GM12874 (cell line): Measurements from ENCODE around the gene RIBC2.

Experiments used
- TF ChIP-seq, protein P1 (sequence below): IDR thresholded peaks from 2 replicates; pipeline ENCODE4 v1.5.1; 2011; ENCODE audit warnings: low read depth, mild to moderate bottlenecking, control low read depth, low read length, moderate library complexity; ENCODE audit not compliant: insufficient read depth

The RIBC2 gene

DNA sequence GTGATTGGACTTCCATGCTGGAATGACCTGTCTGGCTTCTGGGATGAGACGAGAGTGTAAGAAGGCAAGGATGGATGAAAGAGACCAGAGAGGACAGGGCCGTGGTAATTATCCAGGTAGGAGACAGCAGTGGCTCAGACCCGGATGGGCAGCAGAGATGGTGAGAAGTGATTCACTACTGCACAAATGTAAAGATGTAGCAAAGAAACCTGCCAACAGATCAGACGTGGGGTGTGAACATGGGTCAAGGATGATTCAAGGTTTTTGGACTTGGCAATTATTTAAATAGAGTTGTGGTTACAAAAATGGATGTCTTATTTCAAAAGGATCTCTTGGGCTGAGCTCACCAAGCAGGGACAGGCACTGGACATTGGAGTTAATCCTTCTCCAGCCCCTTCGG, 32.7 kb downstream of the RIBC2 start:
- TF ChIP-seq, protein P1, sequence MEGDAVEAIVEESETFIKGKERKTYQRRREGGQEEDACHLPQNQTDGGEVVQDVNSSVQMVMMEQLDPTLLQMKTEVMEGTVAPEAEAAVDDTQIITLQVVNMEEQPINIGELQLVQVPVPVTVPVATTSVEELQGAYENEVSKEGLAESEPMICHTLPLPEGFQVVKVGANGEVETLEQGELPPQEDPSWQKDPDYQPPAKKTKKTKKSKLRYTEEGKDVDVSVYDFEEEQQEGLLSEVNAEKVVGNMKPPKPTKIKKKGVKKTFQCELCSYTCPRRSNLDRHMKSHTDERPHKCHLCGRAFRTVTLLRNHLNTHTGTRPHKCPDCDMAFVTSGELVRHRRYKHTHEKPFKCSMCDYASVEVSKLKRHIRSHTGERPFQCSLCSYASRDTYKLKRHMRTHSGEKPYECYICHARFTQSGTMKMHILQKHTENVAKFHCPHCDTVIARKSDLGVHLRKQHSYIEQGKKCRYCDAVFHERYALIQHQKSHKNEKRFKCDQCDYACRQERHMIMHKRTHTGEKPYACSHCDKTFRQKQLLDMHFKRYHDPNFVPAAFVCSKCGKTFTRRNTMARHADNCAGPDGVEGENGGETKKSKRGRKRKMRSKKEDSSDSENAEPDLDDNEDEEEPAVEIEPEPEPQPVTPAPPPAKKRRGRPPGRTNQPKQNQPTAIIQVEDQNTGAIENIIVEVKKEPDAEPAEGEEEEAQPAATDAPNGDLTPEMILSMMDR: no peak

DNA sequence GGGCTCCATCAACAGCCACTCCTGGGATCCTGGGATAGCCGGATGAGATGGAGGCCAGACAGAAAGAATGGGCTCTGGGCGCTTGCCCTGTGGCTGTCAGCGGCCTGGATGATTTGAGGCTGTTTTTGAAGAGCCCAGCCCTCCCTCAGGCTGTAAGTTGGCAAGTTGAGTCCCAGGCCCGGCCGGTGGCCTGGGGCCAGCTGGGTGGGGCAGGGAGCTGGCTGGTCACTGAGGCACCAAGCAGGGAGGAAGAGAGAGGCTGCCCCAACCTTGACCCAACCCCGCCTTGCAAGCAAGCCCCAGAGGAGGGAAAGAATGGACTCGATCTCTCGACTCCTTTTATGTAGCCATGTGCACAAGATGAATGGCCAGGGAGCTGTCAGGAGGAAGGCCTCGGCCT, 34.9 kb downstream of the RIBC2 start:
- TF ChIP-seq, protein P1: no peak

DNA sequence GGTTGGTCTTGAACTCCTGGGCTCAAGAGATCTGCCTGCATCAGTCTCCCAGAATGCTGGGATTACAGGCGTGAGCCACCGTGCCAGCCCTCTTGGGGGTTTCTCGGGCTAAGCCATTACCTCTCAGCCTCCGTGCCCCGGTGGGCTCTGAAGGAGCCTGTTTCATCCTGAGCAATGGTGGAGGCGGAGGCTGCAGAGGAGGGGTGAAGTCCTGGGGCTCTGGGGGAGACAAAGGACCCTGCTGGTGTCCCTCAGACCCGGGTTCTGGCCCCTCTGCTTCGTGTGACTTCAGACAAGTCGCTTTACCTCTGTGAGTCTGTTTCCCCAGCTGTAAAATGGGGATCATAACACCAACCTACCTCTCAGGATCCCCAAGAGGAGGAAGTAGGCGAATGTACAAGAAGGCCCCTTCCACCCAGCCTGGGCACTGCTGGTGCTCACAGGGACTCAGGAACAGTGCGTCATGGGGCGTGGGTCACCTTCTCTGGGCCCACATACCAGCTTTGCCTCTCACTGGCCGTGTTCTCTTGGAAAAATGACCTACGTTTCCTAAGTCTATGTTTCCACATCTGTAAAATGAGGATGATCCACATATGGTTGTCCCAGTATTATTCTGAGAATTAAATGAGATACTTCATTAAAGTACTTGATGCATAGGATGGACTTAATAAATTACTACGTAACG, 36.8 kb downstream of the RIBC2 start:
- TF ChIP-seq, protein P1: no peak

DNA sequence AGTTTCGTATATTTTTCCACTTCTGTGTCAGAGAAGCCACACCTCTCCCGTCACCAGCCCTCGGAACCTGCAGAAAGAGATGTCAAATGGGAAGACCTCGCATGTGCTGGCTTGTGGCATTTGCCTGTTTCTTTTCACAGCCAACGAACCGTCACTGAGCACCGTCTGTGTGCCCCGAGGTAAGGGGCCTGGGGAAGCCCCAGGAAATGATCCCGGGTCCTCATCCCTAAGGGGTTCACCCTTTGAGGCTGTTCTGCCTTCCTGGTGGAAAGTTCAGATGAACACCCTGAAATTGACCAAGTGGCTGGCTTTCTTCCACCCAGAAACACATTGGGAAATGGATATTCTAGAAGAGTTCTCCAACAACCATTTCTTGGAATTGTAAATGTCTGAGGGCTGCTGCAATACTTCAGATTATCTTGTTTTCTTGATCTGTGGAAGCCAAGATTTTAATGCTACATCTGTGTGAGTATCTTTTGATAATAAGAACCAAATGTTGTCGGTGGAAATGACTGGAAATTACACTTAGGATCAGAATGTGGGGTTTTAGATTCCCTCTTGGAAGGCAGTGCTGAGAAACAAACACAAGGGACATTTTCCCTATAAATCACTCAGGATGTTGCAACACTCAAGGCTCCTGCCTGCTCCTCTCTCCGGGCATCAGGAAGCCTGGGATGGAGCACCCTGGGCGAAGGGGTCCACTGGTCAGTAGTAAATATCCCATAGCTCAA, 37.6 kb downstream of the RIBC2 start:
- TF ChIP-seq, protein P1: no peak

DNA sequence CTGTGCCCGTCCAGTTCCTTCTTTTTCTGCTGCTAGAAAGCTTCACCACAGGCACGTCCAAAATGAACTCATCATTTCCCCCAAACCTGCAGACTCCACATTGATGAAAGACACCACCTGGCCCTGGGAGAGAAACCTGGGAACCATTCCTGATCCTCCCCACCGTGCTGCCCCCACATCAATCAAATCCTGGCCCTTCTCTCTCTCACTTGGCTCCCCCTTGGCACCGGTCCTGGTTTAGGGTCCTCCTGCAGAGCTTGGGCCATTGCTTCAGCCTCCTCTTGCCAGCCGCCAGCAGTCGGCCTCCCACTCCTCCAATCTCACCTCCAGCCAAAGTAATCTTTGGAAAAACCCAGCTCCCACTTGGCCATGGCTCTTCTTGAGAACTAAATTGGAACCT, 38.5 kb downstream of the RIBC2 start:
- TF ChIP-seq, protein P1: no peak

DNA sequence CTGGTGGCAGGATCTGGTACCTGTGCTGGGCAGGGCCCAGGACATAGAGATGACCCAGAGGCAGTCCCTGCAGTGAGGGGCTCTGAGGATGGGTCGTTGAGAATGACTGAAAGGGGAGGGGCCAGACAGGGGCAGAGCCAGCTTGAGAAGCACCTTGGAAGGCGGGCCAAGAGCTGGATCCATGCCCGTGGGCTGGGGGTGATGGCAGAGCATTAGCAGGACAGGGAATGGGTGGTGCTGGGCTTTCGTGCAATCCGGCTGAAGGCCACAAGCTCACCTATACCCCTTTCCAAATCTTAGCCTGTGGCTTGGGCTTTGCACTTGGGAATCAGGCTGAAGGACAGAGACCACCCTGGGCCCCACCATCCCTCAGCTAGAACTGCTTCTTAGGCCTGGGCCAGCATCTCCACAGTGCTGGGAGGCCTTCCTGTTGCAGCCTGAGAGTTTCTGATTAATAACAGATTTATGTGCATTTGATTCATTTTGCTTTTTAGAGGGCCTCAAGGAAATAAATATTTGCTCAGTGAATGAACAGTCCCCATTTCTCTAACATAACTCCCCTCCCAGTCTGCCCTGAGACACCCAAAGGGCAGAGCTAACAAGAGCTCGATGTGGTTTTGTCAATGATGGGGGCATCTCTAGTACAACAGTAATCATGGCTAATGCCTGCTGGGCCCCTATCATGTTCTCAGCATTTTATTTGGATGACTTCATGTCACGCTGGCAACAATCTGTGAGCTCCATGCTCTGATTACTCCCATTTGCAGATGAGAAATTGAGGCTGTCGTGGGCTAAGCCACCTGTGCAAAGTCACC, 39.3 kb downstream of the RIBC2 start:
- TF ChIP-seq, protein P1: no peak

GRCh38 chr22:45453764-45454163, 40.3 kb downstream of the RIBC2 start:
- TF ChIP-seq, protein P1: no peak
